ENCODE results near the gene CCDC184. TPM values are rescaled to one million over a fixed set of nuclear protein-coding genes. Genes with fewer than 3 reads are reported as not detected.

CCDC184 gene
- total RNA-seq, 1 experiment from 2014 or later, result 0.74 TPM

DNA sequence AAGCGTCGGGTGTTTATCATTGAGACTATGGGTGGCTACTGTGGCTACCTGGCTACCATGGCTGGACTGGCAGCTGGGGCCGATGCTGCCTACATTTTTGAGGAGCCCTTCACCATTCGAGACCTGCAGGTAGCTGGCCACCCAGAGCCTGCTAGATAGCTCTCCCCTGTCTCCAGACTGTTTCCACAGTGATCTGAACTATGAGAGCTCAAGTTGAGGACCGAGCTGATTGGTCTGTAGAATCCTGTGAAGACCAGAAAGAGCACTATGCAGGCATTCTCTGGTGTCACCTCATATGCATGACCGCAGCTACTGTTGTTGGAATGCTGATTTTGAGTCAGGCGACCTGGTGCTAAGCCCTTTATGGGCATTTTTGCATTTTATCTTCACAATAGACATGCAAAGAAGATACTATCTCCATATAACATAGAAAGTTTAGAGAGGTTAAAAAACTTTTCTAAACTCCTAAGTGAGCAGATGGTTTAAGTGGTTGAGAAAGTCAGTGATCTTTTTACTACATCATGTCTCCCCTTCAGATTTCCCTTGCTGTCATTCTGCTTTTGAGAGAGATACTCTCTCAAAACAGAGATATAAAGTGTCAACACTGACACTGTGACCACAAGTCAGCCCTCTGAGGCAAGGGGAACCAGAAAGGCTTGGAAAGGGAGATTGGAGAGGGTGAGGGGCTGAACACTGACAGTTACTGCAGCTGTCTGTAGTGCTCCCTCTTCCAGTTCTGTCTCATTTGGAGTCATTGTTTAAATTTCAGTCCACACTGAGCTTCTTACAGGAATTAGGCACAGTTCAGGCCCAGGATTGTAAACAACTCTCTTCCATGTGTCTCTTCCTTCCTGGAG lies 40.4 kb upstream of the CCDC184 start:
- no TSS peak for BruUV-seq (replicated peaks)
- Histone ChIP-seq H3K4me1 (ENCODE audit: control insufficient read depth, insufficient read depth, low read length) (no peaks in the 10 kb centered on the region), H3K27ac (ENCODE audit: low read length) (no peak overlapping the region), H3K9me3 (ENCODE audit: control insufficient read depth, insufficient read depth, low read depth, low read length) (no peaks in the 10 kb centered on the region), H3K4me3 (ENCODE audit: low read depth in 2 of 2, low read length in 2 of 2) (no peak overlapping the region), H3K27me3 (ENCODE audit: control insufficient read depth, insufficient read depth, low read length) (no peaks in the 10 kb centered on the region), H3K36me3 (ENCODE audit: control insufficient read depth, insufficient read depth, low read length) (peaks cover 2% of the 10 kb centered on the region)
- intact Hi-C loops (cut with micrococcal nuclease; ENCODE audit: unreplicated experiment) (no loop called here), in situ Hi-C loops (cut with HindIII; ENCODE audit: low pct_unique_long_range_greater_than_20kb, low sequenced_read_pairs) (no loop called here)
- ChIA-PET CTCF (no interaction called here), POLR2A (no interaction called here)
- TF ChIP-seq, protein P1, sequence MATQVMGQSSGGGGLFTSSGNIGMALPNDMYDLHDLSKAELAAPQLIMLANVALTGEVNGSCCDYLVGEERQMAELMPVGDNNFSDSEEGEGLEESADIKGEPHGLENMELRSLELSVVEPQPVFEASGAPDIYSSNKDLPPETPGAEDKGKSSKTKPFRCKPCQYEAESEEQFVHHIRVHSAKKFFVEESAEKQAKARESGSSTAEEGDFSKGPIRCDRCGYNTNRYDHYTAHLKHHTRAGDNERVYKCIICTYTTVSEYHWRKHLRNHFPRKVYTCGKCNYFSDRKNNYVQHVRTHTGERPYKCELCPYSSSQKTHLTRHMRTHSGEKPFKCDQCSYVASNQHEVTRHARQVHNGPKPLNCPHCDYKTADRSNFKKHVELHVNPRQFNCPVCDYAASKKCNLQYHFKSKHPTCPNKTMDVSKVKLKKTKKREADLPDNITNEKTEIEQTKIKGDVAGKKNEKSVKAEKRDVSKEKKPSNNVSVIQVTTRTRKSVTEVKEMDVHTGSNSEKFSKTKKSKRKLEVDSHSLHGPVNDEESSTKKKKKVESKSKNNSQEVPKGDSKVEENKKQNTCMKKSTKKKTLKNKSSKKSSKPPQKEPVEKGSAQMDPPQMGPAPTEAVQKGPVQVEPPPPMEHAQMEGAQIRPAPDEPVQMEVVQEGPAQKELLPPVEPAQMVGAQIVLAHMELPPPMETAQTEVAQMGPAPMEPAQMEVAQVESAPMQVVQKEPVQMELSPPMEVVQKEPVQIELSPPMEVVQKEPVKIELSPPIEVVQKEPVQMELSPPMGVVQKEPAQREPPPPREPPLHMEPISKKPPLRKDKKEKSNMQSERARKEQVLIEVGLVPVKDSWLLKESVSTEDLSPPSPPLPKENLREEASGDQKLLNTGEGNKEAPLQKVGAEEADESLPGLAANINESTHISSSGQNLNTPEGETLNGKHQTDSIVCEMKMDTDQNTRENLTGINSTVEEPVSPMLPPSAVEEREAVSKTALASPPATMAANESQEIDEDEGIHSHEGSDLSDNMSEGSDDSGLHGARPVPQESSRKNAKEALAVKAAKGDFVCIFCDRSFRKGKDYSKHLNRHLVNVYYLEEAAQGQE (IDR thresholded peaks at IDR 0.05; ENCODE audit: insufficient read depth in 1 of 2, low read depth in 2 of 2, low read length in 1 of 2), result no peak
- TF ChIP-seq SIN3A (IDR thresholded peaks at IDR 0.05; ENCODE audit: borderline replicate concordance, insufficient read depth, low read depth, low read length) (no peak), POLR2AphosphoS5 (IDR thresholded peaks at IDR 0.05; ENCODE audit: low read depth, low read length) (no peak)
- ATAC-seq, result no peak
- no peak for DNase-seq (ENCODE audit: low read depth, low spot score)

DNA sequence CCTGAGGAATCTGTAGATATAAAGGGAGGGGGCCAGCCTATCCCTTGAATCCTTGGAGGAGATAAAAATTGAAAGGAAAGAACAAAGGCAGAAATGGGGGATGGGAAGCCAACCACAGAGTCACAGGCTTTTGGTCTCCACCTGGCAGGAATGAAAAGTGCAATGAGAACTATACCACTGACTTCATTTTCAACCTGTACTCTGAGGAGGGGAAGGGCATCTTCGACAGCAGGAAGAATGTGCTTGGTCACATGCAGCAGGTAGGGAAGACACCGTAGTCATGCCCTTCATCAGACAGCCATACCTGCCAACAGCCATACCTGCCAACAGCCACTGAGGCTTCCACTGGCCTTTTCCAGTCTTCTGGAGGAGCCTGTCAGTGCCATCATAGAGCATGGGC lies 39.5 kb upstream of the CCDC184 start:
- Histone ChIP-seq H3K4me1 (ENCODE audit: control insufficient read depth, insufficient read depth, low read length) (no peaks in the 10 kb centered on the region), H3K36me3 (ENCODE audit: control insufficient read depth, insufficient read depth, low read length) (peaks cover 2% of the 10 kb centered on the region), H3K27ac (ENCODE audit: low read length) (no peak overlapping the region), H3K4me3 (ENCODE audit: low read depth in 2 of 2, low read length in 2 of 2) (no peak overlapping the region), H3K9me3 (ENCODE audit: control insufficient read depth, insufficient read depth, low read depth, low read length) (no peaks in the 10 kb centered on the region), H3K27me3 (ENCODE audit: control insufficient read depth, insufficient read depth, low read length) (no peaks in the 10 kb centered on the region)
- POLR2A ChIA-PET, result no interaction called here
- TF ChIP-seq, protein P1 (IDR thresholded peaks at IDR 0.05; ENCODE audit: insufficient read depth in 1 of 2, low read depth in 2 of 2, low read length in 1 of 2), result no peak
- TF ChIP-seq, protein P2, sequence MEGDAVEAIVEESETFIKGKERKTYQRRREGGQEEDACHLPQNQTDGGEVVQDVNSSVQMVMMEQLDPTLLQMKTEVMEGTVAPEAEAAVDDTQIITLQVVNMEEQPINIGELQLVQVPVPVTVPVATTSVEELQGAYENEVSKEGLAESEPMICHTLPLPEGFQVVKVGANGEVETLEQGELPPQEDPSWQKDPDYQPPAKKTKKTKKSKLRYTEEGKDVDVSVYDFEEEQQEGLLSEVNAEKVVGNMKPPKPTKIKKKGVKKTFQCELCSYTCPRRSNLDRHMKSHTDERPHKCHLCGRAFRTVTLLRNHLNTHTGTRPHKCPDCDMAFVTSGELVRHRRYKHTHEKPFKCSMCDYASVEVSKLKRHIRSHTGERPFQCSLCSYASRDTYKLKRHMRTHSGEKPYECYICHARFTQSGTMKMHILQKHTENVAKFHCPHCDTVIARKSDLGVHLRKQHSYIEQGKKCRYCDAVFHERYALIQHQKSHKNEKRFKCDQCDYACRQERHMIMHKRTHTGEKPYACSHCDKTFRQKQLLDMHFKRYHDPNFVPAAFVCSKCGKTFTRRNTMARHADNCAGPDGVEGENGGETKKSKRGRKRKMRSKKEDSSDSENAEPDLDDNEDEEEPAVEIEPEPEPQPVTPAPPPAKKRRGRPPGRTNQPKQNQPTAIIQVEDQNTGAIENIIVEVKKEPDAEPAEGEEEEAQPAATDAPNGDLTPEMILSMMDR (IDR thresholded peaks at IDR 0.05), result no peak
- no peak for TF ChIP-seq TCF7L2 (IDR thresholded peaks at IDR 0.05; ENCODE audit: low read depth, low read length)
- no peak for TF ChIP-seq SIN3A (IDR thresholded peaks at IDR 0.05; ENCODE audit: borderline replicate concordance, insufficient read depth, low read depth, low read length)
- no peak for TF ChIP-seq POLR2AphosphoS5 (IDR thresholded peaks at IDR 0.05; ENCODE audit: low read depth, low read length)
- CTCF ChIA-PET, result no interaction called here
- intact Hi-C loops (cut with micrococcal nuclease; ENCODE audit: unreplicated experiment), result no loop called here
- no TSS peak for BruUV-seq (replicated peaks)
- no peak for ATAC-seq
- in situ Hi-C loops (cut with HindIII; ENCODE audit: low pct_unique_long_range_greater_than_20kb, low sequenced_read_pairs), result no loop called here
- no peak for DNase-seq (ENCODE audit: low read depth, low spot score)
